GM19468 (cell line): Measurements from ENCODE around the gene PAK4.
"Not testable (repeated sequence)": the region's sequence is repeated elsewhere in the genome, so short reads cannot be mapped to it uniquely, and the experiment has no call there.

Source experiments
- ATAC-seq: cut with Tn5 transposase; IDR thresholded peaks from one replicate; pipeline ENCODE4 v1.9.1; 2021; ENCODE audit warnings: mild to moderate bottlenecking, moderate library complexity, moderate number of reproducible peaks; ENCODE audit not compliant: unreplicated experiment; ENCODE audit errors: extremely low read depth

The PAK4 gene

DNA sequence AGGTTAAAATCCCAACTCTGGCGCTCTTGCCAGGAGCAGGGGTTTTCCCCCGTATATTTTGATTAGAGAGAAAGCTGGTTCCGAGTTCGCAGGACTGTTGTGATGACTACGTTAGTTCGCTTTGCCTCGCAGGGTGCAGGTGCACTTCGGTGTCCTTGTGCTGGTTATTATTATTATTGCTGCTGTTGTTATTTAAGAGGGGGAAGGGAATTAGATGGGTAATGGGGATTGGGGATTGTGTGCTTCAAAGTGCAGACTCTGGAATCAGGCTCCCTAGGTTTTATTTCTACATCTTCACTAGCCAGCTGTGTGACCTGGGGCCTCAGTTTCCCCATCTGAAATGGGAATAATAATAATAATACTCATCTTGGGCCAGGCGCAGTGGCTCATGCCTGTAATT is 26.2 kb upstream of the PAK4 start:
- ATAC-seq = no peak

DNA sequence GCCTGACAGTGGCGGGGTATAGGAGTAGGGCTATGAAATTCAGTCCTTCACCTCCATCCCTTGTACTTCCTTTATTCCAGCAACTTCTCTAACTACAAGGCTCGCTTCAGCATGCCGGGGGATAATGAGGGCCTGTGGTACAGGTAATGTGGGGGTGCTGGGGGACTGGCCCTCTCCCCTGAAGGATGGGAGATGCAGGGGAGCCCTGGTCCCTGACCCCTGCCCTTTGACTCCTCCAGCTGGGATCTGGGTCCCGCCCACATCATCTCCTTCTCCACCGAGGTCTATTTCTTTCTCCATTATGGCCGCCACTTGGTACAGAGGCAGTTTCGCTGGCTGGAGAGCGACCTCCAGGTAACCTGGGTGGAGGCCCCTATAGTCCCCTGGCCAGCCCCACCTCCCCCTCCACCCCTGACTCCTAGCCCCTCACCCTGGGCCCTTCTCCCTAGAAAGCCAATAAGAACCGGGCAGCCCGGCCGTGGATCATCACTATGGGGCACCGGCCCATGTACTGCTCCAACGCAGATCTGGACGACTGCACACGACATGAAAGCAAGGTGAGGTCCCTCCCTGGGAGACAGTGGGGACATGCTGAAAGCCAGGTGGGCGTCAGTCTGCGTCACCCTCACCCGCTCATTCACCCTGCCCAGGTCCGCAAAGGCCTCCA is 25.0 kb upstream of the PAK4 start:
- ATAC-seq = no peak

DNA sequence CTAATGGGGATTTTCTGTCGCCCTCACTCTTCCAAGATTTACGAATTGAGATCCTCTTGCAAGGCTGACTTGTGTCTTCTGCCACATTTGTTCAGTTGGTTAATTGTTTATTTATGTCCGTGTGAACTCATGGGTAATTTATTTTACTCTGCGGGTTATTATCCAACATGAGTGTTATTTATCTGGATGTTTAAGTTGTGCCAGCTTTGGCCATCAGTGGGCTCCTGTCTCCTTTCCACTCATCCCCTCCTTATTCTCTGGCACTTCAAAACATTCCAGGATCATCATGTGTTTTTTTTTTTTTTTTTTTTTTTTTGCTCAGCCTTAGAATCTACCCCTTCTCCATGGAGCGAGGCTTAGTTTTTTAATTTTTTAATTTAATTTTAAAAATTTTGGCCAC is 22.4 kb upstream of the PAK4 start:
- ATAC-seq = no peak

DNA sequence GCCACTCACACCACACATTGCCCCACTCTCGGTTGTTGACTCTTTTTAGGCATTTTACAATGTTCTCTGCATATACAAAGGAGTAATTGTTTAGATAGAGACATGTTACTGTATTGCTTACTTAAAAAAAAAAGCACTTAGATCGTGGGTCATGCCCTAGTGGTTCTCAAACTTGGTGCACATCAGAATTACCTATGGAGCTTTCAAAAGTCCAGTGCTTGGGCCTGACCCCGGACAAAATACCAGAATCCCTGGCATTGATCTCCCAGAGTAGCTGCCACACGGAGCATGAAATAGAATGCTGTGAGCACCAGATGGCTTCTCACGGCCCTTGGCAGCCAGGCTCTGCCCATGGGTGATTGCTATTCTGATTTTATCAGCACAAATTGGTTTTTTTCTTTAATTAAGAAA is 21.4 kb upstream of the PAK4 start:
- ATAC-seq = no peak

DNA sequence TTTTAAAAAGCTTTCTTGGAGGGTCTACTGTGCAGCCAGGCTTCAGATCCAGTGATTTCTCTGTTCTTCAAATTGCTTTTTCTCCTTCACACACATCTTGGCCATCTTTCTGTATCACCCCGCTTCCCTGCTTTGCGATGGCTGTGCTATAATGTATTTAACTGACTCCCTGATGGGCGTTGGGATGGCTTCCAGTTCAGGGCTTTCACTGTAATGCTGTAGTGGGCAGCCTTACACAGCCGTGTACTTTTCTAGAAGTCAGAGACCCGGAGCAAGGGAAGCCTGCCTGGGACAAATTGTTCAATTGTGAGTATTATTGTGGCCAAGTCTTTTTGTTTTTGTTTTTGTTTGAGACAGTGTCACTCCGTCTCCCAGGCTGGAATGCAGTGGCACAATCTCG is 19.4 kb upstream of the PAK4 start:
- no peak for ATAC-seq

DNA sequence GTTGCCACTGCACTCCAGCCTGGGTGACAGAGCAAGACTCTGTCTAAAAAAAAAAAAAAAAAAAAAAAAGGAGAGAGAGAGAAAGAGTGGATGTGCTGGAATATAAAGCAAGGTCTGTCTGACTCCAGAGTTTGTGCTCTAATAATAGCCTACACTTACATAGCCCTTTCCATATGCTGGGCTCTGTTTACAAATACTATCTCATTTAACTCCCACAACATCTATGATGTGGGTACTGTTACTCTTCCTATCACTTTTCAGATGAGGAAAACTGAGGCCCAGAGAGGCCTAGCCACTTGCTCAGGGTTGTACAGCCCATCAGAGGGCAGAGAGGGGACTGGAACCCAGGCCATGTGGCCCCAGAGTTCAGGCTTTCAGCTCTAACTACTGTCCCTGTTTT is 15.9 kb upstream of the PAK4 start:
- no peak for ATAC-seq

DNA sequence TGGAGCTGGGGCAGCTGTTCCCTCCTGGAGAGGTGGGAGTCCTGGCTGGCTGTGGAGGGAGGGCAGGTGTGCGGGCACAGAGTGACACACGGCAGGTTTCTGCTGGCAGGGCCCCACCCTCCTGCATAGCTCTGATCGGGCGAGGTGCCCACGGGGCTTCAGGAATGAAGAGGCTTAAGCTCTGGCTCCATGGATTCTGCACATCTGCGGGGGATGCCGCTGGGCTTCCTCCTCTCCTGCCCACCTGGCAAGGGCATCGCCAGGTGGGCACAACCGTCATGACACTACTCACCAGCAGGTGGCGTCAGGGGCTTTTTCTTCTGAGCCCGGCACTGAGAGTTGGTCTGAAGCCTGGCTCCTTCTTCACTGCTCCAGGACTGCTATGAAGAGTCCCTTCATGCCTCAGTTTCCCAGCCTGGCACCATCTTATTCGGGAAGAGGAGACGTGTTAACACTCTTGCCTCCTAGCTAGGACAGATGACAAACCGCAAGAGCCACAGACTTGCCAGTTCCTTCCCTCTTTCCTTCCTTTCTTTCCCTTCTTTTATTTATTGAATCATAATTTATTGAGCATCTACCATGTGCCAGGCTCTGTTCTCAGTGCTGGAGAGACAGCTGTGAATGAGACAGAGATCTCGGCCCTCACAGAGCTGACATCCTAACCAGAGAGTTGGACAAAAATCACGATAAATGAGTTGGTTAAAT is 15.2 kb upstream of the PAK4 start:
- ATAC-seq = no peak

DNA sequence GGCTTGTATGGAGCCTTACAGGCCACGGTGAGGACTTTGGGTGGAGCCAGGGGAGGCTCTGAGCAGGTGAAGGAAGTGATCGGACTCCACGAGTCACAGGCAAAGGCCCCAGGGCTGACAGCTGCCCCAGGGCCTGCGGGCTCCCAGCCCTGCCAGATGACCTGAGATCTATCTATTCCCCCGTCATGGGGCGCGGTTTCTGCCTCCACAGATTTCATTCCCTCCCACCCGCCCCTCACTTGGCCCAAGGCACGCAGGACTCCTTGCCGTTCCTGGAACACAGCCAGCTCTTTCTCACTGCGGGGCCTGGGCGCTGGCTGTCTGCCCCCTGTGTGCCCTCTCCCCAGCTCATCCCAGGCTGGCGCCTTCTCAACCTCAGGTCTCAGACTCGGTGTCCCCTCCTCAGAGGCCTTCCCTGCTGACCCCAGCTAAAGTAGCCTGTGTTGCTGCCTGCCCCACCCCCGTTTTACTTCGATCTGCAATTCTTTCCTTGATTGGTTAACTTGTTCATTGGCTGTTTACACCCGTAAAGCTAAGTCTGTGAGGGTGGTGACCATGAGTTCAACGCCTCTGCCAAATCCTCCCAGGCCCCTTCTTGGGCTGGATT is 13.9 kb upstream of the PAK4 start:
- no peak for ATAC-seq

DNA sequence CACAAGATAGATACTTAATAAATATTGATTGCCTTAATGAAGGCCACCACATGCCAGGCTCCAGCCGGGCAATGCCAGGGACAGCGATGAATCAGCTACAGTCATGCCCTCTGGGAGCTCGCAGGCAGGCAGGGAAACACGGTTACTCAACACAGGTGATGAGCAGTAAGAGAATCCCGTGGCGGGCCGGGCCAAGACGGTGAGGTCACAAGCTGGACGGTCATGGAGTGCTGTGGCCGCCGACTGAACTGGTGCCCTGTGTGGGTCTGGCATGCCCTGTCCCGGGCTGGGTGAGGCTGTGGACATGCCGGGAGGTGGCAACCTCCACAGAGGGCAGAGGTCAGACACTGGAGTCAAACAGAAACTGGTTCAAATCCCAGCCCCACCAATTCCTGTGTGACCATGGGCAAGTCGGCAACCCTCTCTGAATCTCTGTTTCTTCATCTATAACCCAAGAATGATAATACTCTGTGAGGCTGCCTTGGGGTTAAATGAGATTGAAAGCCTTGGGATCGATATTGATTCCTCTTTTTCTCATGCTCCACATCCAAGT is 13.2 kb upstream of the PAK4 start:
- ATAC-seq = no peak

DNA sequence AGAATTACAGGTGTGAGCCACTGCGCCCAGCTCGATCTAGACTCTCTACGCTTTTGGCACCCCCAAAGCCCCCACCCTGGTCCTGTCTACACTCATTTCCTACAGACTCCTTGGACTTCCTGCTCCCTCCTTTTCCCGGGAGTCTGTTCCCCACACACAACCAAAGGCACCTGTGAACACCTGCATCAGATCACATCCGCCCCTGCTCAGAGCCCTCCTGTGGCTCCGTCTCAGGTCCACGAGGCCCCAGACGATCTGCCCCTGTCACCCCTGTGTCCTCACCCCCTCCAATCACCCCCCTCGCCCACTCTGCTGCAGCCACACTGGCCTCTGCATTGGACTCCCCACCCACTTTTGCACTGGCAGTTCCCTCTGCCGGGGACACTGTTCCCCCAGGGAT is 12.4 kb upstream of the PAK4 start:
- no peak for ATAC-seq

DNA sequence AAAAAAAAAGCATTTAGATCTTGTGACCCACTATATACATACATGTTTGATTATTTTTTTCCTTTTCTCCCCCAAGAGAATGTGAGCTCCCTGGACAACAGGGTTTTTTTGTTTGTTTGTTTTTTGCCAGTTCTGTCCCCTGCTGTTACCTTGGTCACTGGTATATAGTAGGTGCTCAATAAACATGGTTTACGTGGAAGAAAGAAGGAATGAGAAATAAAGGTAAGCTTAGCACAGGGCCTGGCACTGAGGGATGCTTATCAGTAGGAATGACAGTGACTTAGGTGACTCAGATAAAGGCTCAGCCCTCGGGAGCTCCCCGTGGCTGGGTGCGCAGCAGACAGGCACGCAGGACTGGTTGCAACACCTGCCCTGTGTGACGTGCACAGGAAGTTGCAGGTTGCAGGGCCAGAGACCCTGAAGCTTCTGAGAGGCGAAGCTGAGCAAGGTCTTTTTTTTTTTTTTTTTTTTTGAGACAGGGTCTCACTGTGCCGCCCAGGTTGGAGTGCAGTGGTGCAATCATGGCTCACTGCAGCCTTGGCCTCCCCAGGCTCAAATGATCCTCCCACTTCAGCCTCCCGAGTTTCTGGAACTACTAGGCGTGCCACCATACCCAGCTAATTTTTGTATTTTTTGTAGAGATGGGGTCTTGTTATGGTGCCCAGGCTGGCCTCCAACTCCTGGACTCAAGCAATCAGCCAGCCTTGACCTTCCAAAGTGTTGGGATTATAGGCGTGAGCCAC is 10.3 kb upstream of the PAK4 start:
- ATAC-seq = no peak

DNA sequence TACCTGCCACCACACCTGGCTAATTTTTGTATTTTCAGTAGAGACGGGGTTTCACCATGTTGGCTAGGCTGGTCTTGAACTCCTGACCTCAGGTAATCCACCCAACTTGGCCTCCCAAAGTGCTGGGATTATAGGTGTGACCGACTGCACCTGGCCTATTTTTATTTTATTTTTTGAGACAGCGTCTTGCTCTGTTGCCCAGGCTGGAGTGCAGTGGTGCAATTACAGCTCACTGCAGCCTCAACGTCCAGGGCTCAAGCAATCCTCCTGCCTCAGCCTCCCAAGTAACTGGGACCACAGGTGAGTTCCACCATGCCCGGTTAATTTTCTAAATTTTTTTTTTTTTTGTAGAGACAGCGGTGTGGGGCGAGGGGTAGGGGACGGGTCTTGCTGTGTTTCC is 8.6 kb upstream of the PAK4 start:
- not testable (repeated sequence) for ATAC-seq

DNA sequence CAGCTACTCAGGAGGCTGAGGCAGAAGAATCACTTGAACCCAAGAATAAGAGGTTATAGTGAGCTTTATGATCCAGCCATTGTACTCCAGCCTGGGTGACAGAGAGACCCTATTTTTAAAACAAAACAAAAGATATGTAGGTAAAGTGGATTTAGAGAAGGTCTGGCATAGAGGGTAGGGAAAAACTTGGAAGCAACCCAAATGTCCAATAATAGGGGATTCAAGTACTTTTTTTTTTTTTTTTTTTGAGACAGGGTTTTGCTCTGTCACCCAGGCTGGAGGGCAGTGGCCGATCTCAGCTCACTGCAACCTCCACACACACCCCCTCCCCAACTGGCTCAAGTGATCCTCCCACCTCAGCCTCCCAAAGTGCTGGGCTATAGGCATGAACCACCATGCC is 5.8 kb upstream of the PAK4 start:
- no peak for ATAC-seq

DNA sequence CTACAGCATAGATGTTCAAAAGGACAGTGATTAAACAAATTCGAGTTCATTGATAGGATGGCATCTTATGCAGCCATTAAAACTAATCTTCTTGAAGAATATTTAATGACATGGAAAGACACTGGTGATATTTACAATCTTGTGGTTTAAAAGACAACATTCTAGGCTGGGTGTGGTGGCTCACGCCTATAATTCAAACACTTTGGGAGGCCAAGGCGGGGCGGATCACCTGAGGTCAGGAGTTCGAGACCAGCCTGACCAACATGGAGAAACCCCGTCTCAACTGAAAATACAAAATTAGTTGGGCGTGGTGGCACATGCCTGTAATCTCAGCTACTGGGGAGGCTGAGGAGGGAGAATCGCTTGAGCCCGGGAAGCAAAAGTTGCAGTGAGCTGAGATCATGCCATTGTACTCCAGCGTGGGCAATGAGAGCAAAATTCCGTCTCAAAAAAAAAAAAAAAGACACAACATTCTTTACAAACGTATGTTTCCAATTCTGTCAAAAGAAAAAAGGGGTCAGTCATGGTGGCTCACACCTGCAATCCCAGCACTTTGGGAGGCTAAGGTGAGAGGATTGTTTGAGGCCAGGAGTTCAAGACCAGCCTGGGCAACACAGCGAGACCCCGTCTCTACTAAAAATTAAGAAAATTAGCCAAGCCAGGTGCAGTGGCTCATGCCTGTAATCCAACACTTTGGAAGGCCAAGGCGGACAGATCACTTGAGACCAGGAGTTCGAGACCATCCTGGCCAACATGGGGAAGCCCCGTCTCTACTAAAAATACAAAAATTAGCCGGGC is 2.5 kb upstream of the PAK4 start:
- no peak for ATAC-seq

DNA sequence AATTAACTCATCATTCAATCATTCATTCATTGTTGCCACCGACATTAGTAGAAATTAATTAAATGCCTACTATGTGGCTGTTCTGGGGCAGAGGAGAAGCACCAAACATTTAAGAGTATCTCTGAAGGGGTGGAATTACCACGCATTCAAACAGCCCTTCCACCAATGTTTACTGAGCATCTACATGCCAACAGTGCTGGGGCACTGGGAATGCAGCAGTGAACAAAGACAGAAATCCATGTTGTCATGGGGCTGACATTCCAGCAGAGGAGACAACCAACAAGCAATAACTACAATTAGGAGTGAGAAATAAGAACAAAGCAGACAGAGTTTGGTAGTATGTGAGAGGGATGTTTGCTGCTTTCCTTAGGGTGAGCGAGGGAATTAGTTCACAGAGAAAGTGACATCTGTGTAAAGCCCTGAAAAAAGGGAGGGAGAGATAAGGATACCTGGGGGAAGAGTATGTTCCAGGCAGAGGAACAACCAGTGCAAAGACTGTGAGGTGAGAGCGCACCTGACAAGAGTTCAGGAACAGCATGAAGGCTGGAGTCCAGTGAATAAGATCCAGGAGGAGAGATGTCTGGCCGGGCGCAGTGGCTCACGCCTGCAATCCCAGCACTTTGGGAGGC is 1.3 kb upstream of the PAK4 start:
- ATAC-seq = no peak

DNA sequence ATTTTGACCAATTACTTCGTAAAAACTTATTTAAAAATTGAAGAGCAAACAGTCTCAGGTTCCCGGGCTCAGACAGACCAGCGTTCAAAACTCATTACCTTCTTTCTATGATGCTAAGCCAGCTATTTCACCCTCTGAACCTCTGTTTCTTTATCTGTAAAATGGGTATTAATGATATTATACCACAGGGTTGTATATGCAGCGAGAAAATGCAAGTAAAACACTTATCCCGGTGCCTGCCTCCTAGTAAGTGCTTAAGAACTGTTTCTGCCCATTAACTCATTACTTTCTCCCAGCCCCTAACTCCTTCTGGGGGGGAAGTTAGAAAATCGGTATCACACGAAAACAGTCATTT is 410 bp upstream of the PAK4 start:
- ATAC-seq = no peak

DNA sequence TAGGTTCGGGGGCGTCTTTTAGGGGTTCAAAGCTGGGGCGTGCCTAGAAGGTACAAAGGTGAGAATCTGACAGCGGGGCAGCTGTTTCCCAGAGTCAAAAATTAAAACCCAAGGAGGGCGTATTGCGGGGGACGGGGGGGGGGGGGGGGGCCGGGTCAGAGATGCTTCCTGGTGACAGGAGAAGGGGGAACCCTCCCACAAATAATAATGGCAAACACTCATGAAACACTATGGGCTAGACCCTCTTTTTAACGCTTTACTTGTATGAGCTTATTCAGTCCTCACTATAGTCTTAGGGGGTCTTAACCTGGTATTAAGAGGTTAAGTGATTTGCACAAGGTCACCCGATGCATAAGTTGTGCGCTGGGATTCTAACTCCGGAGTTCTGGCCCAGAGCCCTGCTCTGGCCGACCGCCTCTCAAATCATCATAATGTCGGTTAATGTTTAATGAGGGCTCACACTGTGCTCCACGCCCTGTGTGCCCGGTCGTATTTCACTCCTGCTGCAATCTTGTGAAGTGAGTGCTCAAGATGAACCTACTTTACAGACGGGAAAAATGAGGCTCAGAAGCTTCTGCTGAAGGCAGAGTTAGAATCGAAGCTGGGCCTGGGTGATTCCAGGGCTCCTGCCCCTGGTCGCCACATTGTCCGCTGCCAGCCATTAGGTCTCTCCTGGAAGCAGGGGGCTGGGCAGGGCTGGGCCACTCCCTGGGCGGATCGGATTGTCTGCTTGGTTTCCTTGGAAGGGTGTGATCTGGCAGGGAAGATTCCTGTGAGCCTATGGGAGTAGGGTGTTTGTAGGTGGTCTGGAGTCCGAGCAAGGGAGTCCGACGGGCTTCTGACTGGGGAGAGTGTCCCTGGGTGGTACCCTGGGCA is 964 bp downstream of the PAK4 start:
- ATAC-seq = no peak

DNA sequence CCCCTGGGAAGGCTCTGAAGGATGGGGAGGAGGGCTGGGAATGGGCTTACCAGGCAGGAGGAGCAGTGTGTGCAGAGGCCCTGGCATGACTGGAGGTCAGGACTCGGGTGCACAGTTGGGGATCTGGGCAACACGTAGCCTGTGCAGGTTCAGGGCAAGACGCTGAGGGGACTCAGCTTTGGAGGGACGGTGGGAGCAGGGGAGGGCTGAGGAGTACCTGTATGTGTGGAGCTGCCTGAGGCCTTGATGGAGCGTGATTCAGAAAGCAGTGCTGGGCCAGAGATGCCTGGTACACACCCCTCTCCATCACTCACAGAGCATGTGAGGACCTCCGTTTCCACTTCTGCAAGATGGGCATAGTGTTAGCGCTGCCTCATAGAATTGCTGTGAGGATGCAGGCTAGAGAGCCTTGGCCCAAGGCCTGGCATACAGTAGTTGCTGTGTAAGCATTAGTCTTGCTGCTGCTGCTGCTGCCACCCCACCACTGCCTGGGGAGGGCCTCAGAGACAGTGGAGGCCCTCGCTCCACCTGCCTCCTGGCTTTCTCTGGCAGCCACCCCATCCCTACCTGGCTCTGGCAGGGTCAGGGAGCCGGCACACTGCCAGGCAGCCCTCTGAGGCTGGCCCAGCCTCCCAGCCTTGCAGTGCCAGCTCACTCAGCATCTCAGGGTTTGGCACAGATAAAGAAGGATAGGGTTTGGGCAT is 2.4 kb downstream of the PAK4 start:
- no peak for ATAC-seq
